HG02763 (cell line): ENCODE measurements around the gene SMOC2.

ENCODE experiments used
- ATAC-seq: cut with Tn5 transposase; IDR thresholded peaks from one replicate; pipeline ENCODE4 v1.9.1; 2021; ENCODE audit warnings: mild to moderate bottlenecking, moderate library complexity; ENCODE audit not compliant: unreplicated experiment

The SMOC2 gene

DNA sequence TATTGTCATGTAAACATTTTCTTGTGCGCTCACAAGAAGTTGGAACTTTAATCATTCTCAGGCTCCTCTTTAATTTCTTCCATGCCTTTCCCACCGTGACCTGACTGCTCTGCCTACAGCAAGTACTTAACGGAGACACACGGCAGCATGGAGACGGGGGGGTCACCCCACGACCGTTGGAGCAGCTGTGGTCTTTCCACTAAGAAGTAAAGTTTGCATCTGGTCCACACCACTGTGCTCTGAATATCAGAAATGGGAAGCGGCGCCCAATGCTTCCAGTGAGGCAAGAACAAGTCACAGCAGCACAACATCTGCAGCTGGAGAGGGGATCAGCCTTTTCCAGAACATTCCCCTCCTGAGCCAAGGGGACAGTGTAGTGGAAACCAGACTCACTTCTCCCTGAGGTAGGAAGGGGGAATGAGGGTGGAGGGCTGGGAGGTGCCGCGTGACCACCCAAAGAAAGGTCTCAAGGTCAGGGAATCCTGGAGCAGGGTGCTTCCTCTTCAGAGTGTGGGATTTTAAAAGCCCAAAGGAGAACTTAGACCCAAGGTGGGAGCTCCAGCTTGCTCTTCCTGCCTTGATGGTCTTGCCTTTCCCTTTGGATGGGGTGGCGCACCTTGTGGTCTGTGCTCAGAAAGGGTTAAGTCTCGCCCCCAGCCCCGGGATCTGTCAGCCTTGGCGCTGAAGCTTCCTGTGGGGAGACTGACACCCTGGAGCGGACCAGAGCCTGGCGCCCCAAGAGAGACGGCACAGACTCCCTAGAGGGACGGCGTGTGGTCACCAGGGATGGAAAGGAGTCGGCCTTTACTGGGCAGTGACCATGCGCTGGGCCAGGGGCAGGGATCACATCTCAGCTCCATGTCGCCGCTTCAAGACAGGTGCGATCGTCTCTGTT, 25.6 kb upstream of the SMOC2 start:
- ATAC-seq: no peak

GRCh38 chr6:168415993-168416530, 24.9 kb upstream of the SMOC2 start:
- ATAC-seq: no peak

DNA sequence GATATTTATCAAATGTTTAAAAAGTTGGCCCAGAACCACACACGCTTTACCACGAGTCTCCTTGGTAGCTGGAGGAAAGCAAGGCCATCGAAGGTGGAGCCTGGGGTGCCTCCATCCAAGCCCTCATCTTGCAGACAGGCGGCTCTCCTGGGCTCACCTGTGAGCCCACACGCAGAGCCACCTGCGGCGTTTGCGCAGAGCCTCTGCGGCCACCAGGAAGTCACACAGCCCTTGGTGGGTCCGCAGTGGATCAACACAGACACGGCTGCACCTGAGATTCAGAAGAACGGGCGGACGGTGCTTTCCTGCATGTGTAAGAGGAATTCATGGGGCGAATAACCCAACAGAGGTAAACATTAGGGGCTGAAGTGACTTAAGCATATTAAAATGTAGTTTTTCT, 24.5 kb upstream of the SMOC2 start:
- ATAC-seq: no peak

DNA sequence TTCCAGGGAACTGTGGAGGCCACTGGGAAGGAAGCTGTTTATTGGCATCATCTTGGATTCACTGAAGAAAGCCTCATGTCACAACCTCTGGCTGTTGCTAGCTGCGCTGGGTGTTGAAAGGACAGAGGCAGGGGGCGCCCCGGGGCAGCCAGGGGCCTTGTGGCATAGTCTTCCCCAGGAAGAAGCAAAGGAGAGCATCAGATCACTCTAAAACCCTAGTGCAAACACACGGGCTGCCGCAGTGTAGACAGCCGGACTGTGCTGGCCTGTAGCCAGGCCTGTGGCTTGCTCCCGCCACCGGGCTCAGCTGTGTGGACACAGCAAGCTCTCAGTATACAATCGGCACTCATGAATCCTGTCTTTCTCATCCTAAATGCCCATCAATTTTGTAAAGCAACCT, 23.8 kb upstream of the SMOC2 start:
- no peak for ATAC-seq

DNA sequence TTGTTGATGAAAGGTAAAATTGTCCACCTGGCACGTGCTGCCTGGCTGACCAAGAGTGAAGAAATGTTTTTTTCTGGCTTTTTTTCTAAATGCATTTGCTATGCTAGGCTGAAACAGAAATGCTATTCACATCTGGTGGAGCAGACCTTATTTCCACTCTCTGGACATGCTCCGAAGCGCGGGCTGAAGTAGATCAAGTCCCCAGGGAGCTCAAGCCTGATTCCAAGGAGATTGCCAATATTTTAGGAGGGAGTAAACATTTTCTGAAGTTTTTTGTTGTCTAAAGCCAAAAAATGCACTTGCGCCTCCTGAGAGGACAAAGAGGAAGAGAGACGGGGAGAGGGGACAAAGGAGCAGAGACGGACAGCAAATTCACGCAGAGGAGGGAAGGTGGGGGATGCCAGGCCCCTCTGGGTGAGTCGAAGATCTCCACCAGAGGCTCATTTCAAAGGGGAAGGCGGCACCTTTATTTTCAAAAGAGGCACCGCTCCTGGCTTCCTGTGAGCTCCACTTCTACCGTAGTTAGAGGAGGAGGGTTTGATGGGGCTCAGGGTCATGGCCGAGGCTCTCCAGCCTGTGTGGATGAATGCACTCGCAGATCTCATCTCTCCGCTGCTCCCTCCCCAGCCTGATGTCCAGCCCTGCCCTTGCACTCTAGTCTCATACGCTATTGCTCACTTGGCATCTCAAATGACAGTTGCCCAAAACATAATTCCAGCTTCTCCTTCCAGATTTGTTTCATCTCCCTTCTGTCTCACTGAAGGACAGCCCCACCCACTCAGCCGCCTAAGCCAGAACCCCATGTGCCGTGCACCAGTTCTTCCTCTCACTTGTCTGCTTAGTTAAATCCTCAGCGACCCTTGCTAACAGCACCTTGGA, 23.1 kb upstream of the SMOC2 start:
- no peak for ATAC-seq

GRCh38 chr6:168418711-168419121, 22.3 kb upstream of the SMOC2 start:
- no peak for ATAC-seq

- no peak for ATAC-seq
Measured at GRCh38 chr6:168419569-168419968, 21.4 kb upstream of the SMOC2 start.

GRCh38 chr6:168420084-168420483, 20.9 kb upstream of the SMOC2 start:
- ATAC-seq: no peak

DNA sequence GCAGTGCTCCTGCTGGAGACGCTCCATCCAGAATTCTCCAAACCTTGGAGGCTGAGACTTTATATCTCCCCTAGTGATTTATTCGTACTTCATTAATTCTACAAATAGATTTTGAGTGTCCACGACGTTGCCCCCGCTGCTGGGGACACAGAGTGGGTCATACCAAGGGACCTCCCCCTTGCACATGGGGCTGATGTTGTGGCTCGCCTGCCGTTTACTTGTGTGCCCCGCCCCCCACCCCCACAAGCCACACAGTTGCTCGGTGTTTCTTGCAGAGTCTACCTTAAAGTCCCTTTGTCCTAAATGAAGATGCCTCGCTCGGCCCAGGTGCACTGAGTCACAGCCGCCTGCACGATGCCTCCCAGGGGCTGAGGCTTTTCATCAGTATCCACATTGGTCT, 20.3 kb upstream of the SMOC2 start:
- ATAC-seq: no peak

GRCh38 chr6:168427184-168427583, 13.8 kb upstream of the SMOC2 start:
- no peak for ATAC-seq

GRCh38 chr6:168428052-168428826, 12.7 kb upstream of the SMOC2 start:
- no peak for ATAC-seq

- no peak for ATAC-seq
Measured at GRCh38 chr6:168428863-168429262, 12.1 kb upstream of the SMOC2 start.

GRCh38 chr6:168432196-168432595, 8.8 kb upstream of the SMOC2 start:
- no peak for ATAC-seq

- ATAC-seq: no peak
Measured at GRCh38 chr6:168433898-168434297, 7.1 kb upstream of the SMOC2 start.

- no peak for ATAC-seq
Measured at GRCh38 chr6:168434505-168434904, 6.5 kb upstream of the SMOC2 start.

- no peak for ATAC-seq
Measured at GRCh38 chr6:168437751-168438150, 3.2 kb upstream of the SMOC2 start.

- no peak for ATAC-seq
Measured at GRCh38 chr6:168438783-168439520, 2.0 kb upstream of the SMOC2 start.

DNA sequence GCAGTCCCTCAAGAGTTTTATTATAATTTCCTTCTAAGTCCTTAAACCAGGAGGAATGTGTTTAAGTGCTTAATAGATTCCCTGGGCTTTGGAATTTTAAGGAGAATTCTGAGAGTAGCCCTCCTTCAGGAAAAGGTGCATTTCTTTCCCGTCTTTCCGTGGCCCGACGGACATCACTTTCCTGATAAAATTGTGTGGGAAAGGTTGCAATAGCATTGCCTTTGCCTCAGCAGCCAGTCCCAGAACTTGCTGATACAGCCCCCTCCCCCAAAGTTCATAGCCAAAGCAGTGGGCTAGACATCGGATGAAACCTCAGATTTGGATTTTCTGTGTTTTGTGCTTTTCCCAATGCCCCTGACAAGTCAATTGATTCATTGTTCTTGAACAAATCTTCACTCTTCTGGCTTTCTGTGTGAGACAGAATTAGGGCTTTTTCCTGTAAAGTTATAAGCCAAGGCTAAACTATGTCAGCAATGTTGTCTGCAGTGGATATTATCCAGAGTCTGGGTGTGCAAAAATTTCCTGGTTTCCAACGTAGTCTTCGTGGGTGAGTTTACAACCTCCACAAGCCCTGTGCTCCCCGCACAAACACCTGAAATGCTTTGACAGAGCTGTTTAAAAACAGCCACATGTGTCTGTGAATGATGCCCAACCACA, 1.1 kb upstream of the SMOC2 start:
- no peak for ATAC-seq
